NCI-H446 (cell line): ENCODE measurements around the gene SPON2.

ENCODE experiments used
- DNase-seq, 2 experiments: peaks; one replicate each; lab custom pipeline; 2025; lab: John Stamatoyannopoulos, UW

Gene SPON2

GRCh38 chr4:1208970-1209704, 36.8 kb upstream of the SPON2 start:
- no peak for DNase-seq

- DNase-seq = no peak
These were observed 36.0 kb upstream of the SPON2 start for GRCh38 chr4:1208266-1208961.

GRCh38 chr4:1207603-1208265, 35.4 kb upstream of the SPON2 start:
- peak; percentile 29 to 74 for DNase-seq

DNA sequence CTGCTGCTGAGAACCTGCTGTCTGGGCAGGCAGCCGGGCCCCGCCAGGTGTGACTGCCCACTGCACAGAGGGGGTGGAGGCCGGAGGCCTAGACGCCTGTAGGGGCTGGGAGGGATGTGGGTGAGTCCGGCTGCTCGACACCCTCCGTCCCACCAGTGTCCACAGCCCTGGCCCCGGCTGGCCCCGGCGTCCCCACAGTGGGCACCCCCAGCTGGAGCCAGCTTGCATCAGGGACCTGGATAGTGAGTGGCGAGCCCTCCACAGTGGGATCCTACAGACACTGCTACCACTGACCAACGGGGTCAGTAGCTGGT, 34.7 kb upstream of the SPON2 start:
- no peak for DNase-seq

DNA sequence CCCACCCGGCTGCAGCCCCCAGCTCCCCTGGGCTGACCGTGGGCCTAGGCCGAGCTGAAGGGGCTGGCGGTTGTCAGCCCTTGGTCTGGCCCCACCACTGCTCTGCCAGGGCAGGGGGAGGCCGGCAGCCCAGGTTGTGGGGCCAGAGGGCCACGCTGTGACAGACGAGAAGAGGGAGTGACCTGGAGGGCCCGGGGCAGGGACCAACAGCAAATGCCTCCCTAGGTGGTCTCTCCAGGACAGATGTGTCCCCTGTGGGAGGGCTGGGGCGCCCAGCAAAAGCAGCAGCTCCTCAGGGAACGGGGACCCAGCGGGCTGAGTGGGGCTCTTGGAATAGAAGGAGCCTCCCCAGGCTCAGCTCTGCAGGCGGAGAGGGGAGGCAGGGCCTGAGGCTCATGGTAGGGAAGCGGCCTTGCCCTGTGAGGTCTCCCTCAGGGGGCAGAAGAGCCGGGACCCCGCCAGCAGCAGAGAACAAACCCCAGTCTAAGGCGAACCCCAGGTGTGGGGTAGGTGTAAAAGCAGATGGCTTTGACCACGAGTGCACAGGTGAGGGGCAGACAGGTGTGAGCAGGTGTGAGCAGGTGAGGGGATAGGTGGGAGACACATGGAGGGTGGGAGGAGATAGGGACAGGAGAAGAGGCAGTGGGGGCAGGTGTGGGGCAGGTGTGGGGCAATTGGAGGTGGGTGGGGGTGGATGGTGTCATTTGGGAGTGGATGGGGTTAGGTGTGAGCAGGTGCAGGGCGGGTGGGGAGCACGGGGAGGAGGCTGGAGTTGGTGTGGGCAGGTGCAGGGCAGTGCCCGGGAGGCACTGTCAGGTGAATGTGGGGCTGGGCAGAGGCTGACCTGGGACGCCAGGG, 34.1 kb upstream of the SPON2 start:
- no peak for DNase-seq

DNA sequence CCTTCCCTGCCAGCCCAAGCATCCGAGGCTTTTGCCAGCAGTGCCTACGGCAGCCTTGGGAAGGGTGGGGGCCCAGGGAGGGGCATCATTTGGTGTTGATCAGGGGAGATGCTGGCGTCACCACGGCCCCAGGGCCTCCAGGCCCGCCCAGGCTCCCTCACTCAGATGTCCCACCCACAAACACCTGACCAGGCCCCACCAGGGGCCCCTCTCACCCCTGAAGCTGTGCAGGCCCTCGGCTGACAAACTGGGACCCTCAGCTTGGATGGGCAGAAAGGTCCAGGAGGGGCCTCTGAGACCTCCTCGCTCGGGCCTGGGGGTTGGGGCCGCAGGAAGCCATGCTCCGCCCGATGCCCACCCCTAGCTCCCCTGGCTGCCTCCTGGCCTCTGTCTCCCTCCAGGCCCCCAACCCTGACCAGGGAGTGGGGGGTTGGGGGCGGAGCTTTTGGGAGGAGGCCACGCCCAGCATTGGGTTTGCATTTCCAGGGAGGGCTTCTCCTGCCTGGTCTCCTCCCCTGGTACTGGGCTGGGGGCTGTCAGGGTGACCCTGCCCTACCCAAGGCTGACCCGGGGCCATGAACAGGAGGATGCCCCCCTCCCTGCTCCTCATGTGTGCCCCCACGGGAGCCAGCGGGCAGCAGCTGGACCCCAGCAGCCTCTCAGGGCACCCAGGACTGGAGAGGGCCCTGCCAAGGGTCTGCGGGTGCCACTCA, 33.4 kb upstream of the SPON2 start:
- DNase-seq = no peak

- no peak for DNase-seq
These were observed 32.6 kb upstream of the SPON2 start for GRCh38 chr4:1204828-1205585.

GRCh38 chr4:1204286-1204827, 32.0 kb upstream of the SPON2 start:
- DNase-seq = no peak

DNA sequence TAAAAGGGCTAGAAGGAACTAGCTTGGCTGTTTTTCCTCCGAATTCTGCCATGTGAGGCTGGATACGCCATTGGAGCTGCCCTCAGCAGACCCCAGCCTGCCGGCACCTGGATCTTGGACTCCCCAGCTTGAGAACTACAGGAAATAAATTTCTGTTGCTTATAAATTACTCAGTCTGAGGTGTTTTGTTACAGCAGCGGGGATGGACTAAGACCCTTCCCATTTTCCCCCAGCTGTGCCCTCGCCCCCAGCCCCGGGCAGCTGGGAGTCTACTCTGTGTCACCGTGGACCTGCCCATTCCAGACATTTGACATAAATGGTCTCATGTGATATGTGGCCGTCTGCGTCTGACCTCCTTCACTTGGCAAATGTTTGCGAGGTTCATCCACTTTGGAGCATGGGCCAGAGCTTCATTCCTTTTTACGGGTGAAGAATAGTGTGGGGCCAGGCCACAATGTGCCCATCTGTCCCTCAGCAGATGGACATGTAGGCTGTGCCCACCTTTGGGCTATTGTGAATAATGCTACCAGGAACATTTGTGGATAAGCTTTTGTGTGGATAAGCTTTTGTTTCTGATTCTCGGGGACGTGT, 30.7 kb upstream of the SPON2 start:
- no peak for DNase-seq

DNA sequence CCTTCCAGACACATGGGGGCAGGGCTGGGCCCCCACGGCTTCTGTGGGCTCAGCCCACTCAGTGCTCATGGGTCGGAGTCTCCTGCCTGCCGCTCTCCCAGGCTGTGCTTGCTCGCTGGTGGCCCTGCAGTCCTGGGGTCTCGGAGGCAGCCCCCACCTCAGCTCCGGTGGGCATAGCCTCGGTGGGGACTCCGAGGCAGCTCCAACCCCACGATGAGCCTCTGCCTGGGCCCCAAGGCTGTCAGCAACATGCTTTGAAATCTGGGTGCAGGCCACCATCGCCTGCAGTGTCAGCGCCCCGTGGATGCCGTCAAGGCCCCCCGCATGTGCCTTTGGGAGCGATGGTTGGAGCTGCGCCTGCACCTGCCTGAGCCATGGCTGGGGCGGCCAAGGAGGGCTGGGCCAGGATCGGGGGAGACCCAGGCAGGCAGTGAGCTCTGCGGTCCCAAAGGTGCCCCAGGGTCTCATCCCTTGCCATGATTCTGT, 30.2 kb upstream of the SPON2 start:
- DNase-seq = no peak

GRCh38 chr4:1201851-1202525, 29.6 kb upstream of the SPON2 start:
- no peak for DNase-seq

GRCh38 chr4:1200425-1201035, 28.1 kb upstream of the SPON2 start:
- DNase-seq = peak in 1 of 2 experiments; percentile 63

DNA sequence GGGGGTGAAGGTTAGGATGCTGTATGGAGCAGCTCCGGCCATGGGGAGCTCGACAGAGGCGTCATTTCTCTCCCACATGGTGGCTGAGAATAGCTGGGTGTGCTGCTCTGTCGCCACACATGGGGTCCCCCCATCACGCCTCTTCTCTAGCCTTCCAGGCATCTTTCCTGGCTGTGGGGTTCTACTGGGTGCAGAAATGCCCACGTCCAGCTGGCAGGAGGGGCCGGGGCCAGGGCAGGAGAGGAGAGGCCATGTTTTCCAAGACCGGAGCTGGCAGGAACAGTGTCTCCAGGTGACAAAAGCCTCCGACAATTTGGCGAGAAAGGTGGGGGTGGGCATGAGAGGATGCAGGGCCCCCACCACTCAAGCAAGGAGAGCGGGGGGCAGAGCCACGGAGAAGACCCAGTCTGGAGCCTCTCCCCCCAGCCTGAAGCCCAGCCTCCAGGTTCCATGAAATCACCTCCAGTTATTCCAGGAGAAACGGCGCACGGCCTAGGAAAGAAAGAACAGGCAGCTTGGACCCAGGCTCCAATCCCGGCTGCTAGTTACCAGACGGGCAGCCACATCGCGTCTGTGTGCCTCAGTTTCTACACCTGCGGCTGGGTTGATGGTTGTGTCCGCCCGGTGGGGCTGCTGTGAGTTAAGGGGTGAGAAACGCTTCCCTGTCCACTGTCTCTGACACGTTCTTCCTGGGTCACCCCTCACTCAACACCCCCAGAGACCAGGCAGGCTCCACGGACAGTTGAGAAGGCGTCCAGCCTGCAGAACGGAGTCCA, 27.4 kb upstream of the SPON2 start:
- DNase-seq = no peak

DNA sequence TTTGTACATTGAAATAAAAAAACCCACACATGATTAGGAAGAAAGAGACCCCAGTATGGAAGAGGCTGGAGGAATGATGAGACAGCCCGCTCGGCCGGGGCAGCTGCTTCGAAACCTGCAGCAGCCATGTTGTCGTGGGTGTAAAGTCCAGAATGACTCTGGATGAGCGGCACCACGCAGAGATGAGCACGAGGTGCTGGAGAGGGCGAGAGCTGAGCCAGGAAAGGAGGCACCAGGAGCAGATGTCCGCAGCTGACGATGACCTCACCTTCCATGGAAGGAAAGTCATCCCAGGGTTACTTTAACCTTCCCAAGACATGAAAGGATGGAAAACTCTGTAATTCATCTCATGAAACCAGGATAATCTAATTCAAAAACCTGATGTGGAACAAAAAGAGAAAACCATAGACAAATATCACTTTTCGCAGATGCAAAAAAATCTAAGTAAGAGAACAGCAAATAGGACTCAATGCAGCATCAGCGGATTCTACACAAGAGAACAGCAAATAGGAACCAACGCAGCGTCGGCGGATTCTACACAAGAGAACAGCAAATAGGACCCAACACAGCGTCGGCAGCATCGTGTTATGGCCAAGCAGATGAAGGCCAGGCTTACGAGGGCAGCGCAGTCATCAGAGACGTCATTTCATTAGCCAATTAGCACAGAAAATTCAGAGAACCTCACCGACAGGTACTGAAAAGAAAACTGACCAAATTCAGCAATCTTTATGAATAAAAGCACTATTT, 25.9 kb upstream of the SPON2 start:
- DNase-seq = peak in 1 of 2 experiments; percentile 17

- no peak for DNase-seq
These were observed 24.2 kb upstream of the SPON2 start for GRCh38 chr4:1196421-1197183.

DNA sequence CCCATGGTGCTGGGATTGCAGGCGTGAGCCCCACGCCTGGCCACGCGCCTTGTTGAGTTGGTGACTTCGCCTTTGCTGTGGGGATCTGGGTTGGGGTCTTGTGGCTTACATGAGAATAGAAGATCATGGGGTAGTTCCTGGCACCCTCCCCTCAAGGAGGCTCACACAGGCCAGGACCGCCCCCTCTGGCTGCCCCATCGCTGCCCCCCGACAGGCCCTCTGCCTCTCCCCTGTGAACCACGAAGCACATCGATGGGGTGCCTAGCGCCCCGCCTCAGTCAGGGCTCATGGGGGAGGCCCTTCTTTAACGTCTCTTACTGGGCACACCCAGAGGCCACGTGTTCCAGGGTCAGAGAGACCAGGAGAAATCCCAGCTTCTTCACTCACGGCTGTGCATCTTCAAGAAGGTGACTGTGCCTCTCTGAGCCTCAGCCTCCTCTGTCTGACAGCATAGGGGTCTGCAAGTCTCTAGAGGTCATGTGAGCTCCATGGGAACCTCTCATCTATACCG, 23.6 kb upstream of the SPON2 start:
- DNase-seq = no peak
